ENCODE data around the gene SRGAP2C.
A peak's percentile ranks its signal among the peaks of the same experiment; 100 is the strongest.
"Not testable (repeated sequence)": the region's sequence is repeated elsewhere in the genome, so short reads cannot be mapped to it uniquely, and the experiment has no call there.

SRGAP2C gene

GRCh38 chr1:121184290-121185127, at the start of gene SRGAP2C, which contains the start of gene FAM72B:
Gene SRGAP2C (plus strand): TSS chr1:121184975. CDS start chr1:121187447, 2,472 bp downstream.
Gene FAM72B (minus strand): TSS chr1:121184340. CDS start chr1:121183489, 851 bp downstream.
- DNase-seq = peak; percentile 99

GRCh38 chr1:121140393-121140792, 44.4 kb upstream of the SRGAP2C start:
- not testable (repeated sequence) for DNase-seq

- not testable (repeated sequence) for DNase-seq
Measured at GRCh38 chr1:121148489-121149190, 36.1 kb upstream of the SRGAP2C start.

- DNase-seq = not testable (repeated sequence)
Measured at GRCh38 chr1:121151294-121151693, 33.5 kb upstream of the SRGAP2C start.

GRCh38 chr1:121152788-121153187, 32.0 kb upstream of the SRGAP2C start:
- DNase-seq = not testable (repeated sequence)

GRCh38 chr1:121154811-121155210, 30.0 kb upstream of the SRGAP2C start:
- not testable (repeated sequence) for DNase-seq

GRCh38 chr1:121155671-121156358, 29.0 kb upstream of the SRGAP2C start:
- DNase-seq = peak; percentile 7

GRCh38 chr1:121156958-121157603, 27.7 kb upstream of the SRGAP2C start:
- DNase-seq = not testable (repeated sequence)

- DNase-seq = not testable (repeated sequence)
Measured at GRCh38 chr1:121157609-121158008, 27.2 kb upstream of the SRGAP2C start.

- DNase-seq = not testable (repeated sequence)
Measured at GRCh38 chr1:121160118-121160517, 24.7 kb upstream of the SRGAP2C start.

- not testable (repeated sequence) for DNase-seq
Measured at GRCh38 chr1:121161199-121161901, 23.4 kb upstream of the SRGAP2C start.

- DNase-seq = not testable (repeated sequence)
Measured at GRCh38 chr1:121163850-121164757, 20.7 kb upstream of the SRGAP2C start.

GRCh38 chr1:121165296-121165695, 19.5 kb upstream of the SRGAP2C start:
- DNase-seq = not testable (repeated sequence)

GRCh38 chr1:121167225-121167738, 17.5 kb upstream of the SRGAP2C start:
- DNase-seq = not testable (repeated sequence)

- DNase-seq = not testable (repeated sequence)
Measured at GRCh38 chr1:121168152-121168668, 16.6 kb upstream of the SRGAP2C start.

GRCh38 chr1:121176649-121177048, 8.1 kb upstream of the SRGAP2C start:
- DNase-seq = not testable (repeated sequence)

GRCh38 chr1:121178197-121178596, 6.6 kb upstream of the SRGAP2C start:
- not testable (repeated sequence) for DNase-seq

GRCh38 chr1:121183867-121184266, 908 bp upstream of the SRGAP2C start:
- DNase-seq = not testable (repeated sequence)

- DNase-seq = not testable (repeated sequence)
Measured at GRCh38 chr1:121185140-121185708, 449 bp downstream of the SRGAP2C start.

GRCh38 chr1:121186191-121186590, 1.4 kb downstream of the SRGAP2C start:
- not testable (repeated sequence) for DNase-seq
